HG03196 (cell line): ENCODE data around the gene SCUBE1.

ENCODE experiments used
- ATAC-seq: cut with Tn5 transposase; IDR thresholded peaks from one replicate; pipeline ENCODE4 v1.9.1; 2021; ENCODE audit not compliant: unreplicated experiment

Gene SCUBE1

DNA sequence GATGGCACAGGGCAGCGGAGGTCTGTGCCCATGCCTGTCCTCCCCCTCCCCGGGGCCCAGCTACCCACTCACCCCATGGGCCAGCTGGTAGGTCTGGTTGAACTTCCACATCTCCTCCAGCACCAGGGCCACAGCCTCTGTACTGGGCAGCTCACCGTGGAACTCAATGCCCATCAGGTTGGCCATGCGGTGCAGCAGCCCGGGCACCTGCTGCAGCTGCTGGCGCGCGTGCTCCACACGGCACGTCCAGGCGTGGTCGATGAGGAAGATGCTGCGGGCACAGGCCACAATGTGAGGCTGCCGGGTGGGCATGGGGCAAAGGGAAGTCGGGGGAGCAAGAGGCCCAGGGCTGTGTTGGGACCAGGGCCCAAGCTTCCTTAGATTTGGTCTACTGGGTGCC, 162.5 kb downstream of the SCUBE1 start:
- ATAC-seq = no peak

DNA sequence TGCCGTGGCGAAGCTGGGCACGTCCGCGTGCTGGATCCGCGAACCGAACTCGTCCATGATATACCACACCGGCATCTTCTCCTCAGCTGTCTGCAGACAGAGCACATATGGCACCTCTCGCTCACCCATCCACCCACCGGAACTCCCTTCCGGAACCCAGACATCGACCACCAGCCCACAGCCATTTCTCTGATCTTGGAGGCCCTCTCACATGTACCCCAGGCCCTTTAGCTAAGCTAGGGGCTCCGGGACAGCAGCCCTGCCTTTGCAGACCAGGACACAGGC, 163.3 kb downstream of the SCUBE1 start:
- ATAC-seq = no peak

DNA sequence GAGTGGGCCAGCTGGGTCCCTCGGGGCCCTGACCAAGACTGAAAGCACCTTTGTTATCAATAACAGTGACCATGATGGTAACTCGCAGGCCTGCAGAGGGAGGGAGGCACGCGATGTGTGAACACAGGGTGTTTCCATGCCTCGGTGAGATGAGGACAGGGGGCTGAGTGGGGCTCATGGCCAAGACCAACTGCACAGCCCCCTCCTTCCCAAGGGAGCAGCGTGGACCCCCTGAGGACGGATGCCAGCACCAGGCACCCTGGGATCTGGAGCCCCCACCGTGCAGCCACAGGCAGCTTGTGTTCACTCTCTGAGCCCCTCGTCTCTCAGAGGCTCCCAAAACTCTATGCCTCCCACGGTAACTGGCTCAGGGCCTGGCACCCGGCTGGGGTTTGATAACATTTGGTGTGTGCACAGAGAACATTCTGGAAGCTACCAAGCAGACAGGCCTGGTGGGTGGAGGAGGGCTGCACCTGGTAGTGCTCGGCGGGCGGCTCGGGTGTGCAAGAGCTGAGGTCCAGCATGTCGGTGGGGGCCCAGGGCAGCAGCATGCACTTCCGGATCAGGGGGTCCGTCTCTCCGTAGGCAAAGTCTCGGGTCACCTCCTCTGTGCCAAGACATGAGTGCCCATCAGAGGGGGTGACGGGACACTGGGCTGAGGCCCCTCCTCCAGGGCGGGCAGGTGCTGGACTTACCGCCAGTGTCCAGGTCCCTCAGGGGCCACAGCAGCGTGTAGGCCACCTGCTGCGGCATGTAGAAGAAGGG, 163.8 kb downstream of the SCUBE1 start:
- no peak for ATAC-seq

DNA sequence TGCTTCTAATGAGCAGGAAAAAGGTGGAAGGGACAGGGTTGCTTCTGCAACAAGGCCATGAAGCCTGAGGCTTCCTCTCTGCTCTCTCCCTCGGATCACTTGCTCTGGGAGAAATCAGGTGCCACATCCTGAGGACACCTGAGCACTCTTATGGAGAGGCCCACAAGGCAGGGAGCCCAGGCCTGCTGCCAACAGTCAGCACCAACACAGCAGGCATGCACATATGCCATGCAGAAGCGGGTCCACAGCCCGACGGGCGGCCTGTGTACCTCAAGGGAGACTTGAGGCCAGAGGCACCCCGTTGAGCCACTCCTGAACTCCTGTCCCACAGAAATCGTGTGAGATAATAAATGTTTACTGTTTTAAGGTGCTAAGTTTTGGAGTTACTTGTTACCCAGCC, 165.7 kb downstream of the SCUBE1 start:
- no peak for ATAC-seq

DNA sequence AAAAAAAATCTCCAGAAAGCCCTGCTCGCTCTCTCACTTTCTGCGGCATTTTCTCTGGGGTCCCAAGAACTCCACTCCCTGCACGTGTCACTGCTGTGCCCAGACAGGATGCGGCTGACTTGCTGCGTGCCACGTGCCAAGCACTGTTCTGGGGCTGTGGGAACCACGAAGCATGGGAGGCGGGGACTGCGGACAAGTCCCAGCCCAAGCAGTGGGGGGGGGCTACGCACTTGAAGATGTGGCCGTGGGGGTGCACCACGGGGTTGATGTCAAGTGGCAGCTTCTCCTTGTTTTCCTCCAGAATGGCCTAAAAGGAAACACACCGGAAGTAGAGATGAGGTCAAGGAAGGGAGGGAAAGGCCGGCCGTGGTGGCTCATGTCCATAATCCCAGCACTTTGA, 167.1 kb downstream of the SCUBE1 start:
- no peak for ATAC-seq

DNA sequence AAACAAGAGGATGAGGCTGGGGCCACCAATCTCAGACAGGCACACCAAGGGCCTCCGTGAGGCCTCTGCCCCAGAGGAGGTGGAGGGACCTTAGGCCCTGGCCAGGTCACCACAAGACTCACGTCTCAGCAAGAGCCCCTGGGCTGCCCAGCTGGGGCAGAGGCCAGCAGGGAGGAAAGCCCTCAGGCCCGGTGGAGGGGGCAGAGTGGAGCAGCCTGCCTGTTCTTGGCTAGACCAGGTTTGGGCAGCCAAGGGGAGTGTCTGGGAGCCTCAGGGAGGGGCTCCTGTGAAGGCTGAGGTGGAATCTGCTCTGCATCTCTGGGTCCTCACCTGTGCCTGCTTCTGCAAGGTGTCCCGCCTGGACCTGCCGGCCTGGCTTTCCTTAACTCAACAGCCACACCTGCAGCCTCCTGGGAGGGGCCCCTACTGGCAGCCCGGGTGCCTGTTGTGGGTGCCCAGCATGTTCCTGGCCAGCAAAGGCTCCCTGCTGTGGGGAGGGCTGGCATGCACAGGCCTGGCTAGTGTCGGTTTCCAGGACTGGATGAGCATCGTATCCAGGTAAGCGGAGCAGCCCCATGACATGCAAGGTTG, 168.1 kb downstream of the SCUBE1 start:
- ATAC-seq = no peak

DNA sequence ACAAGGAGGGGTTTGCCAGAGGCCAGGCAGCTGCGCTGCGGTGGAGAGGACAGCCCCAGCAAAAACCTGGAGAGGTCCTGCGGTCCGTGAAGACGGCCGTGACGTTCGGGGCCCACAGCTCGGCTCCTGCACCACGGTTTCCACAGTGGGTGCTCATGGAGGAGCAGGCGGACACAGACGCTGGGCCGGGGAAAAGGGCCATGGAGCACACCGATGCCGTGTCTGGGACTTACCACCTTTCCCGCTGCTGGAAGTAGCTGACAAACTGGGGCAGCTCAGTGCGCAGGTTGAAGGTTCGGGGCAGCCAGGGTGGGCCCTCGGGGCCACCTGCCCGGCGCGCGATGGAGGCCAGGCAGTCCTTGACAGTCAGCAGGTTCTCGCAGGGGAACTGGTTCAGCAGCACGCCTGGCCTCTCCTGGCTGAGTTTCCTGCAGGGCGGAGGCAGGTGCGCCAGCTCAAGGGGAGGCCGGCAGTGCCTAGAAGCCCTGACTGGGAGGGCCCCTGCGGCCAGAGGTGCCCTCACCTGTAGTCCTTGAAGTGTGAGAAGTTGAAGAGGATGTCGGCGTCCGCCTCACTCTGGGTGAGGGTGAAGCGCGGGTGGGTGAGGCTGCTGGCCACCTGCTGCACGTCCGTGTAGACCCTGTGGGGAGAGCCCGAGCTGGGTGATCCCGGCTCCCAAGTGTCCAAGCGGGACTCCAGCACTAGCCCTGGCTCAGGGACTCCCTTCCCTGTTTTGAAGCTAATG, 169.0 kb downstream of the SCUBE1 start:
- no peak for ATAC-seq

DNA sequence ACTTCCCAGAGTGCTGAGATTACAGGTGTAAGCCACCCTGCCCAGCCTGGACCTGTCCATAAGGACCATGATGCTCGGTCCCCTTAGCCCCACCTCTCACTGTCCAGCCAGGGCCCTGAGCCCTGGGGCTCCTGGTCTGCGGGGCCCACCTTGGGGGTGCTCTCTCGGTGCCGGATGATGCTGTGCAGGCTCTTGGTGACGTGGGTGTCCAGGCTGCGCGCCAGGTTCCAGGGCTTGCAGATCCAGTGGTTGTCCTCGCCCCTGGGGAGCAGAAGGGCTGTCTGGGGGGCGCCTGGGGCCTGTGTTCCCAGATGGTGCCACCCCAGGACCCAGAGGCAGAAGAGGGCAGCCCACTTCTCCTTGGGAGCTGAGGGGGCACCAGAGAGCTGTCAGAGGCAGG, 169.6 kb downstream of the SCUBE1 start:
- ATAC-seq = no peak

DNA sequence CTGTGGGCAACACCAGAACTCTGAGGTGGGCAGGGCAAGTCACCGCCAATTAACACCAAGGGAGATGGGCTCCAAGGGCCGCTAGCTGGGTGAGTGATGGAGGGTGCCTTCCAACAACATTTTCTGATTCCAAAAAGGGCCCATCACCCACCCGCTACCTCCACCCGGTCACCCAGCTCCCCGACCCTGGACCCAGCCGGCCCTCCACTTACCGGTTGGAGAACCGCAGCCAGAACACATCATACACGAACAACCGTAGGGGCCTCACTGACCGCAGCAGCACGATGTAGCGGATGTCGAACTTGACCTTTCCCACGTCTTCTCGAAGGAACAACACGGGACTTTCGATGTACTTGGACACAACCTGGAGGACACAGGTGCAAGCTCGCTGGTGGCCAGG, 171.0 kb downstream of the SCUBE1 start:
- no peak for ATAC-seq

DNA sequence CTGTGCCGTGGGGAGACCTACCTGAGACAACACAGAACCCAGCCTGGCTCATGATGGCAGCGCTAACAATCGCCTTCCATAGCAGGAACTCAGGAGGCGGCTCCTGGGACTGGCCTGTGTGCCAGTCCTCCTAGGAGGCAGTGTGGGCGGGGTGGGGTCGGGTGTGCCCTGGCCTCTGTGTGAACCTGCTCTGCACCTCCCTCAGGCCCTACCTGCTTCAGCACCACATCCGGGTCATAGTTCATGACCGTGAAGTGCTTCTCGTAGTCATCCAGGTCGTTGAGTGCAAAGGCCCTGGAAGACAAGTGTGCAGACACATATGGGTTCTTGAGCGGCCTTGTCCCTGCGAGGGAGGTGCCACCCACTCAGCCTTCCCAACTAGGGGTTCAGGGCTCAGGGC, 171.6 kb downstream of the SCUBE1 start:
- ATAC-seq = no peak

DNA sequence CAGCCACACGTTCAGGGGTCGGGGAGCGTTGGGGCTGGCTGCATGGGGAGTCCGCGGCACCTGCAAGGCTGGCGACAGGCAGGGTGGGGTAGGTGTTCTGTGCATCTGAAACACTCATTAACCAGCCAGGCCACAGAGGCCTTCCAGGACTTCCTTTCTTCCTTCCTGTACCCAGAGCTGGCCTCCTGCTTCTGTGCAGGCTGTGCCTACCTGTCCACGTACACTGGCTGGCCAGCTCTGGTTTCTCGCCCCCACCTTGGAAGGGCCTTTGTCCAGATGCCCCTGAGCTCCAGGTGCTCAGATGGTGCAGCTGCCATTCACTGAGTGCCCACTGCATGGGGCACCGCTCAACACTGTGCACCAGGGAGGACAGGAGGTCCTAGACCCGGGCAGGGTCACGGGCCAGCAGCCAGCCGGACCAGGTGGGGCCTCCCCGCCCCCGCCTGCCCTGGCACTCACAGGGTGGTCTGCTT, 172.1 kb downstream of the SCUBE1 start:
- no peak for ATAC-seq

DNA sequence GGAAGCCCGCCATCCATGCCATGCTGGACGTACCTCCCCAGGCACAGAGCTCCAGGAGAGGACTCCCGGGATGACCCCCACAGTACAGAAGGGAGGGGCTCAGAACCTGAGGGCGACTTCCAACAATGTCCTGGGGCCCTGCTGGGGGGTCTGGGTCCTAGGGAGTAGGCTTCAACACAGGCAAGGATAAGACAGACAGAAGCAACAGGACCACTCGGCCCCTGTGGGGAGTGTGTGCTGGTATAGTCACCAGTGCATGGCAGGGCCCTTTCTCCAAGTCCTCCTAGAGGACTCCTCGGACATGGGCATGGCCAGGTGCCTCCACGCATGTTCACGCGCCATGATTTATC, 173.1 kb downstream of the SCUBE1 start:
- no peak for ATAC-seq

DNA sequence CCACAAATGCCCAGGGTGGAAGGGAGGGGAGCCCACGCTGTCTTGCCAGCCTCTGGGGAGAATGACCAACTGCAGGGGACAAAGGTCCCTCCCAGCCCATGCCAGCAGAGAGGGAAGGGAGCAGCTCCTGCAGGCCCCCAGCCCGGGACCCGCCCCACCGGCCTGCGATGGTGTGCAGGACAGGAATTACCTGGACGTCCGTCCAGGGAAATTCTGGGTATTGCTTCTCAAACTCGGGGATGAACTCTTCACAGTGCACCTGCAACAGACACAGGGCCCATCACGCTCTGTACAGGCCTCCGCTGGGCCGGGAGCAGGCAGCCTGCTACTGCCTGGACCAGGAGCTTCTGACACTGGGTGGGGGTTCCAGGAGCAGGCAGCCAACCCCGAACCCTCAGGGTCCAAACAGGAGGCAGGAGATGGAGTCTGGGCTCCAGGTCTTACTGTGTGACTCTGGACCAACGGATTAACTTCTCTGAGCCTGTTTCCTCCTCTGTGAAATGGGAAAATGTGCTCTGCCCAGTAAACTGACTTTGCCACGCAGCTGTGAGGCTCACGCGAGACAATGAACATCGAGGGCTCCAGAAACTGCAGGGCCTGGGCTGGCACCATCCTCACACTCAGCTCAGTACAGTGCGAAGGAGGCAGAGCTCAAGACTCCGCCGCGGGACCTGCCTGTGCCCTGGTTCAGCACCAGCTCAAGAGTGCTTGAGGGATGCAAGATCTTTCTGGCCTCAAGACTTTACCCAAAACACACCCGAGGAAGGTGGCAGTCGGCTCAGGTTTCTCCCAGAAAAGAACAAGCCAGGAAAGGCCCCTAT, 173.7 kb downstream of the SCUBE1 start:
- ATAC-seq = no peak

DNA sequence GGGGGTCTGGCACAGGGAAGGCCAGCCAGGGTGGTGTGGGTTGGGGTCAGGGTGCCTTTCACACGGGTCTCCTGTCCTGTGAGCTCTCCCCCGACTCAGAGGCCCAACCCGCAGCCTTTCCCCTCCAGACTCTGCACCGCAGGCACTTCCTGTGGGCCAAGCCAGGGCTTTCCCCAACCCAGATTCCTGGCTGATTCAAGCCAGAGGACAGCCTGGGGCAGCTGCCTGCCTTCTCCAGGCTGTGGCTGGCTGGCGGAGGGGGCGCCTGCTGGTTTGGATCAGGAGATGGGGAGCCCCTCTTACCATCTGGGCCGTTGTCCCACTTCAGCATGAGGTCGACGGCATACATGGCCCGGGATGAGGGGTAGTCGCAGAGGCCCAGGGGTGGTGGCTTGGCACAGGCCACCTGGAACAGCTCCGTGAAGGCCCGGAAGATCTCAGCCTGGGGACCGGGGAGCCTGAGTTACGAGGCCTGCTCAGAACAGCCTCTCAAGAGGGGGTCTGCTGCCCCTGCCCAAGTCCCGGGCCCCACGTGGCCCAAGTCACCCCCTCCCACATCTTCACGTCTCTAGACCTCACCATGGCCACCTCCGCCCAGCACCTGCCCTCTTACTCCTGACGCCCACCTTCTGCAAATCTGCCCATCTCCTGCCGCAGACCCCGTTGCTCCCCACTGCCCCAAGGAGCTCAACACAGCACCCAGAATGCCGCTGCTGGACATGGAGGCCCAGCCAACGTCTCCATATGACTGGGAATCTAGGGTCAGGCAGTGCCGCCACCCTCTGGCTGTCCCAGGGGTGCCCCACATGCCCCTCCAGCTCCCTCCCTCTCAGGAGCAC, 174.5 kb downstream of the SCUBE1 start:
- no peak for ATAC-seq

DNA sequence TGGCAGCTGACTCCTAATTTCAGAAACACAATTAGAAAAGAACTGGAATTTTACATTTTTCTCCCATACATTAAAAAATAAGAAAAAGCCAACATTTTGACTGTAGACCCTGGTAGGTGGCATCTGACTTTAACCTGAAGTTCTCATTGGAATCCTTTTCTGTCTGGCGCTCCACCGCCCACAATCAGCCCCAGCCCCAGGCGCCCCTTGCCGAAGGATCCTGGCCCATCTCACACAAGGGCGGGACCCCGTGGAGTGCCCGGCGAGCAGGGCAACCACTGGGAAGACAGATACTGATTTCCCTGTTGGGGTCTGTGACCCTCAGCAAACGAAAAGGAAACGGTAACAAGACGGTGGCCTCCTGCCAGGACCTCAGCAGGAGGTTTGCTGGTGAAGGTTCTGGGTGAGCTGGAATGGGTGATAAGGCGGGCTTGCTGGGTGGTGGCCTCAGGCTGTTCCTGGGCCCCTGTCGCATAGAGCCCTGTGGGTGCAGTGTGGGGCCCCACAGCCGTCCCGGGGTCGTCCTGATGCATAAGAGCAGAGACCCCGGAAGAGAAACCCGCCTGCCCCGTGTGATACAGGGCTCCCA, 176.1 kb downstream of the SCUBE1 start:
- no peak for ATAC-seq

DNA sequence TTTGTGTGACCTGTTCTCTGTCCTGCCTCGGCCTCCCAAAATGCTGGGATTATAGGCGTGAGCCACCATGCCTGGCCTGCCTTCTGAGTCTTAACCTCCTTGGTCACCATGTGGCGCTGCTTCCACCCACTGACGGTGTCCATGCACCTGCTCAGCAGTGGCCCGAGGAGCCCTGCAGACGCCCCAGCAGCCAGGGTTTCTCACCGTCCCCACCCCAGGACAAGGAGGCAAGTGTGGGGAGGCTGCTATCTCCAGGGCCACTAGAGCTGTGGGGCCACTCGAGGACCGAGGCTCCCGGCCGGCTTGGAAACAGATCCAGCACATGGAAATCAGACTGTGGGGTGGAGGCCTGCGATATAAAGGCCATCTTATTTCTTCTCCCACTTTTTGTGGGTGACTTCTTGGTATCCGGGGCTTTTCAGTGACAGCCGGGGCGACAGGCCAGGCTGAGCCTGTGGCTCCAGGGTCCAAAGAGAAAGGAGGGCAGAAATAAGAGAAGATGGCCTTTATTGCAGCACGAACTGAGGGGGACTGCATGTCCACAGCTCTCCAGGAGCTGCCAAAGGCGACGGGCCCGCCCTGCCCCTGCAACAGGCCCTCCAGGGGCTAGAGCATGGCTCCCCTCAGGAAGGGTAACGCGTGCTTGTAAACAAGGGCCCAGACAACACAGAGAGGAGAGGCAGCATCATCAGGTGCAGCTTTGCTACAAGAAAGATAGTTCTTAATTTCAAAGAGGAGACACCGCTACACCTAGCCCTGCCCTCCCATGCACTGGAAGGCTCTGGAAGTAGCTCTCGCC, 176.8 kb downstream of the SCUBE1 start:
- ATAC-seq = no peak

DNA sequence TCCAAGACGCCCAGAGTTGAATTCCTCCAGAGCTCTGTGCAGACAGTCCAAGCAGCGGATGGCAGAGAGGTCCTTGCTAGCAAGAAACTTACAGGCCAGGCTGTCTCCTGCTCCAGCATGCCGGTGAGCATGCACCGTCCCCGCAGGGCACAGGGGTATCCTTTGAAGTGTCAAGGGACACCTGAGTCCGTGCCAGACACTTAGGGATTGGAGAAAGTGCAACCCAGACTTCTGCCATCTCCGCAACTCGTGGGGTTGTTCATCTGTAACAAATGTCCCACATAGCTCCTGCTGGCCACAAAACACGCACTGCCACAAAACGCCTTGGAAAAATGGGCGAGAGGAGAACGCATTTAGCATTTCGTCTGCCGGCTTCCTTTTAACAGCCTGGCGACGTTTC, 178.5 kb downstream of the SCUBE1 start:
- ATAC-seq = no peak

DNA sequence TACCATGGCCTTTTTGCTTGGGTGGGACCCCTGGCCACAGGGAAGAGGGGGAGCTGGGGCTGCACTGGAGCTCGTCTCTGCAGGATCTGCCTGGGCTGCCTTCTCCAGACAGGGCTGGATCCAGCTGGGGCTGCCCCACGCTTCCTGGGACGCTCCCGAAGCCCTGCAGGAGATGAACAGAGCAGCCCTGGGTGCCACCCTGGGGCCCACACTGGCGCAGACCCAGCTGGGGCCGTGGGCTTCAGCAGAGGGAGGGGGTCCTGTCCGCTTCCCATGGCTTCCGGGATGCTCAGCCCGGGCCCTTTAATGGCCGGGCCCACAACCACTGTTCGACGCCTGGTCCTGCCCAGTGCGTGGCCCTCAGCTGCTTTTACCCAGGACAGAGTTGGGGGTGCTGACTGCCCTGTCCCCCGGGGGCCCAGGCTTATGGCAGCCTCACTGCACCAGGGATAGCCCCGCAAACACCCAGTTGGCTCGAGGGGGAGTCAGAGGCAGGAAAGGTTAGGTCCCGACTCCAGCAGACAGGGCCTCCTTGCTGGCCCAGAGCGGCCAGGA, 179.9 kb downstream of the SCUBE1 start:
- no peak for ATAC-seq
